HEK293 (cell line): Measurements from ENCODE around the gene ME3.

Experiments used
- FEZF1 ChIP-seq: fragments of 450-650 bp; formaldehyde crosslinking; IDR thresholded peaks from 2 replicates; pipeline ENCODE4 v1.5.1; 2016; ENCODE audit warnings: missing biosample characterization, missing genetic modification characterization
- GLIS1 ChIP-seq: fragments of 450-650 bp; formaldehyde crosslinking; IDR thresholded peaks from 2 replicates; pipeline ENCODE4 v1.5.1; 2016; ENCODE audit warnings: missing biosample characterization, missing genetic modification characterization
- KLF1 ChIP-seq: fragments of 450-650 bp; formaldehyde crosslinking; IDR thresholded peaks from 2 replicates; pipeline ENCODE4 v1.5.1; 2016; ENCODE audit warnings: missing biosample characterization, missing genetic modification characterization
- SCRT1 ChIP-seq: fragments of 450-650 bp; formaldehyde crosslinking; IDR thresholded peaks from 2 replicates; pipeline ENCODE4 v1.5.1; 2016; ENCODE audit warnings: missing biosample characterization, missing genetic modification characterization, borderline replicate concordance
- SP7 ChIP-seq: fragments of 450-650 bp; formaldehyde crosslinking; IDR thresholded peaks from 2 replicates; pipeline ENCODE4 v1.5.1; 2016; ENCODE audit warnings: missing biosample characterization, missing genetic modification characterization
- ZFP3 ChIP-seq: fragments of 450-650 bp; formaldehyde crosslinking; IDR thresholded peaks from 2 replicates; pipeline ENCODE4 v1.5.1; 2016; ENCODE audit warnings: low read depth, missing biosample characterization, missing genetic modification characterization
- ZFP37 ChIP-seq: fragments of 450-650 bp; formaldehyde crosslinking; IDR thresholded peaks from 2 replicates; pipeline ENCODE4 v1.5.1; 2016; ENCODE audit warnings: missing biosample characterization, missing genetic modification characterization
- ZNF10 ChIP-seq: fragments of 450-650 bp; formaldehyde crosslinking; IDR thresholded peaks from 2 replicates; pipeline ENCODE4 v1.5.1; 2017; ENCODE audit warnings: missing biosample characterization, missing genetic modification characterization
- ZNF133 ChIP-seq: fragments of 450-650 bp; formaldehyde crosslinking; IDR thresholded peaks from 2 replicates; pipeline ENCODE4 v1.5.1; 2016; ENCODE audit warnings: missing biosample characterization, missing genetic modification characterization
- ZNF140 ChIP-seq: fragments of 450-650 bp; formaldehyde crosslinking; IDR thresholded peaks from 2 replicates; pipeline ENCODE4 v1.5.1; 2016; ENCODE audit warnings: missing biosample characterization, missing genetic modification characterization
- ZNF157 ChIP-seq: fragments of 450-650 bp; formaldehyde crosslinking; IDR thresholded peaks from 2 replicates; pipeline ENCODE4 v1.5.1; 2016; ENCODE audit warnings: missing biosample characterization, missing genetic modification characterization
- ZNF24 ChIP-seq: fragments of 450-650 bp; formaldehyde crosslinking; IDR thresholded peaks from 2 replicates; pipeline ENCODE4 v1.5.1; 2016; ENCODE audit warnings: missing biosample characterization, missing genetic modification characterization
- ZNF248 ChIP-seq: fragments of 450-650 bp; formaldehyde crosslinking; IDR thresholded peaks from 2 replicates; pipeline ENCODE4 v1.5.1; 2017; ENCODE audit warnings: missing biosample characterization, missing genetic modification characterization
- ZNF274 ChIP-seq, 2 experiments: fragments of 200-500 bp in 1 of 2; fragments of 450-650 bp in 1 of 2; sonication (Bioruptor generic) in 1 of 2; formaldehyde crosslinking in 1 of 2; IDR thresholded peaks; 2 replicates each; pipeline versions ENCODE4 v1.5.1 to v1.6.1; 2014 to 2016; ENCODE audit warnings: borderline replicate concordance in 1 of 2, inconsistent platforms in 1 of 2, low read length in 1 of 2, missing biosample characterization in 1 of 2, missing genetic modification characterization in 1 of 2
- ZNF292 ChIP-seq: fragments of 450-650 bp; formaldehyde crosslinking; IDR thresholded peaks from 2 replicates; pipeline ENCODE4 v1.5.1; 2016; ENCODE audit warnings: low read depth, missing biosample characterization, missing genetic modification characterization, borderline replicate concordance
- ZNF366 ChIP-seq: fragments of 450-650 bp; formaldehyde crosslinking; conservative IDR thresholded peaks from 2 replicates; pipeline ENCODE4 v1.5.1; 2016; ENCODE audit warnings: missing biosample characterization, missing genetic modification characterization
- ZNF404 ChIP-seq: fragments of 450-650 bp; formaldehyde crosslinking; IDR thresholded peaks from 2 replicates; pipeline ENCODE4 v1.5.1; 2017; ENCODE audit warnings: missing biosample characterization, missing genetic modification characterization
- ZNF433 ChIP-seq: fragments of 450-650 bp; formaldehyde crosslinking; IDR thresholded peaks from 2 replicates; pipeline ENCODE4 v1.5.1; 2016; ENCODE audit warnings: missing biosample characterization, missing genetic modification characterization, low read depth
- ZNF501 ChIP-seq: fragments of 450-650 bp; formaldehyde crosslinking; IDR thresholded peaks from 2 replicates; pipeline ENCODE4 v1.5.1; 2016; ENCODE audit warnings: missing biosample characterization, missing genetic modification characterization
- ZNF560 ChIP-seq: fragments of 450-650 bp; formaldehyde crosslinking; IDR thresholded peaks from 2 replicates; pipeline ENCODE4 v1.5.1; 2017; ENCODE audit warnings: missing biosample characterization, missing genetic modification characterization, borderline replicate concordance
- ZNF561 ChIP-seq: fragments of 450-650 bp; IDR thresholded peaks from 2 replicates; pipeline ENCODE4 v1.5.1; 2018; ENCODE audit warnings: missing biosample characterization, missing genetic modification characterization, borderline replicate concordance
- ZNF600 ChIP-seq: fragments of 450-650 bp; formaldehyde crosslinking; IDR thresholded peaks from 2 replicates; pipeline ENCODE4 v1.5.1; 2016; ENCODE audit warnings: missing biosample characterization, missing genetic modification characterization
- ZNF629 ChIP-seq: fragments of 450-650 bp; formaldehyde crosslinking; IDR thresholded peaks from 2 replicates; pipeline ENCODE4 v1.5.1; 2017; ENCODE audit warnings: missing biosample characterization, missing genetic modification characterization
- ZNF677 ChIP-seq: fragments of 450-650 bp; IDR thresholded peaks from 2 replicates; pipeline ENCODE4 v1.5.0; 2018; ENCODE audit warnings: missing biosample characterization, mild to moderate bottlenecking, missing genetic modification characterization, moderate library complexity
- TF ChIP-seq, protein P1 (sequence below): fragments of 450-650 bp; formaldehyde crosslinking; IDR thresholded peaks from 2 replicates; pipeline ENCODE4 v1.5.1; 2016; ENCODE audit warnings: missing biosample characterization, missing genetic modification characterization
- TF ChIP-seq, protein P2 (sequence below): fragments of 450-650 bp; formaldehyde crosslinking; IDR thresholded peaks from 2 replicates; pipeline ENCODE4 v1.5.1; 2016; ENCODE audit warnings: missing biosample characterization, missing genetic modification characterization
- TF ChIP-seq, protein P3 (sequence below): fragments of 450-650 bp; formaldehyde crosslinking; IDR thresholded peaks from 2 replicates; pipeline ENCODE4 v1.5.1; 2016; ENCODE audit warnings: missing biosample characterization, missing genetic modification characterization
- TF ChIP-seq, protein P4 (sequence below): fragments of 450-650 bp; formaldehyde crosslinking; IDR thresholded peaks from 2 replicates; pipeline ENCODE4 v1.5.1; 2017; ENCODE audit warnings: missing biosample characterization, missing genetic modification characterization
- TF ChIP-seq, protein P5 (sequence below): fragments of 450-650 bp; formaldehyde crosslinking; IDR thresholded peaks from 2 replicates; pipeline ENCODE4 v1.5.1; 2017; ENCODE audit warnings: missing biosample characterization, missing genetic modification characterization
- TF ChIP-seq, protein P6 (sequence below): fragments of 450-650 bp; formaldehyde crosslinking; optimal IDR thresholded peaks from 2 replicates; pipeline ENCODE3; 2016; ENCODE audit warnings: missing biosample characterization, mild to moderate bottlenecking, missing genetic modification characterization
- TF ChIP-seq, protein P7 (sequence below): fragments of 450-650 bp; formaldehyde crosslinking; IDR thresholded peaks from 2 replicates; pipeline ENCODE4 v1.5.1; 2016; ENCODE audit warnings: missing biosample characterization, missing genetic modification characterization, low read depth

ME3 gene

DNA sequence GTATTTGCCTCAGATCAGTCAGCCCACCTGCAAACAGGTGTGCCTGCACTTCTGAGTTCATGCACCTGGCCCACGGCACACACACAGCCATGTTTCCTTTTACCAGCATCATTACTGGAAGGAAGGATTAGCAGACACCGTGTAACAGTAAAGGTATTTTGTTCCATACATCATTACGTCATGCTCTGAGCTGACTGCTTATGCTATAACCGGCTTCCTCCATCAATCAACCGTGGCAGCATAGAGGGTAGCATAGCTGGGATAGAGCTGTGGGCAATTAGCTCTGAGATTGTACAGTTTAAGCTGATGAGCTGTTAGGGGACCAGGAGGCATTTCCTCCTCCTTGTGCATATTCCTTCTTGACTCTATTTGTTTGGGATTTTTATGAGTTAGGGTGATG lies 102.4 kb downstream of the ME3 start (continued):
- TF ChIP-seq FEZF1 (tag by site-specific recombination) (peak; percentile 68), GLIS1 (tag by site-specific recombination) (peak; percentile 50), ZNF157 (tag by site-specific recombination) (no peak), ZFP3 (no peak), ZNF560 (tag by site-specific recombination) (no peak), ZNF10 (tag by site-specific recombination) (peak; percentile 53; the same call in 1 of the 2 replicates), ZNF404 (no peak), ZNF292 (tag by site-specific recombination) (no peak), ZFP37 (0 out of 2 replicates have a peak, but pooled peaks have one; percentile 25), ZNF366 (tag by site-specific recombination) (peak; percentile 93), ZNF248 (no peak), SP7 (tag by site-specific recombination) (peak; percentile 98), KLF1 (no peak), SCRT1 (tag by site-specific recombination) (peak; percentile 72; the same call in 1 of the 2 replicates), ZNF140 (no peak), ZNF433 (tag by site-specific recombination) (no peak), ZNF561 (tag by site-specific recombination) (no peak), ZNF133 (no peak), ZNF274 (IDR thresholded peaks at IDR 0.05; ENCODE audit: low read length) (no peak), ZNF274 (tag by site-specific recombination; IDR thresholded peaks at IDR 0.05; ENCODE audit: borderline replicate concordance) (no peak), ZNF677 (tag by site-specific recombination) (no peak), ZNF24 (tag by site-specific recombination) (peak; percentile 84), ZNF629 (tag by site-specific recombination) (peak; percentile 98), ZNF600 (tag by site-specific recombination) (peak; percentile 71; the same call in 1 of the 2 replicates), ZNF501 (peak; percentile 76; the same call in 1 of the 2 replicates)
- TF ChIP-seq, protein P1, sequence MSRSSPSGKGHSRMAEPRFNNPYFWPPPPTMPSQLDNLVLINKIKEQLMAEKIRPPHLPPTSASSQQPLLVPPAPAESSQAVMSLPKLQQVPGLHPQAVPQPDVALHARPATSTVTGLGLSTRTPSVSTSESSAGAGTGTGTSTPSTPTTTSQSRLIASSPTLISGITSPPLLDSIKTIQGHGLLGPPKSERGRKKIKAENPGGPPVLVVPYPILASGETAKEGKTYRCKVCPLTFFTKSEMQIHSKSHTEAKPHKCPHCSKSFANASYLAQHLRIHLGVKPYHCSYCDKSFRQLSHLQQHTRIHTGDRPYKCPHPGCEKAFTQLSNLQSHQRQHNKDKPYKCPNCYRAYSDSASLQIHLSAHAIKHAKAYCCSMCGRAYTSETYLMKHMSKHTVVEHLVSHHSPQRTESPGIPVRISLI (tag by site-specific recombination), result no peak
- TF ChIP-seq, protein P2, sequence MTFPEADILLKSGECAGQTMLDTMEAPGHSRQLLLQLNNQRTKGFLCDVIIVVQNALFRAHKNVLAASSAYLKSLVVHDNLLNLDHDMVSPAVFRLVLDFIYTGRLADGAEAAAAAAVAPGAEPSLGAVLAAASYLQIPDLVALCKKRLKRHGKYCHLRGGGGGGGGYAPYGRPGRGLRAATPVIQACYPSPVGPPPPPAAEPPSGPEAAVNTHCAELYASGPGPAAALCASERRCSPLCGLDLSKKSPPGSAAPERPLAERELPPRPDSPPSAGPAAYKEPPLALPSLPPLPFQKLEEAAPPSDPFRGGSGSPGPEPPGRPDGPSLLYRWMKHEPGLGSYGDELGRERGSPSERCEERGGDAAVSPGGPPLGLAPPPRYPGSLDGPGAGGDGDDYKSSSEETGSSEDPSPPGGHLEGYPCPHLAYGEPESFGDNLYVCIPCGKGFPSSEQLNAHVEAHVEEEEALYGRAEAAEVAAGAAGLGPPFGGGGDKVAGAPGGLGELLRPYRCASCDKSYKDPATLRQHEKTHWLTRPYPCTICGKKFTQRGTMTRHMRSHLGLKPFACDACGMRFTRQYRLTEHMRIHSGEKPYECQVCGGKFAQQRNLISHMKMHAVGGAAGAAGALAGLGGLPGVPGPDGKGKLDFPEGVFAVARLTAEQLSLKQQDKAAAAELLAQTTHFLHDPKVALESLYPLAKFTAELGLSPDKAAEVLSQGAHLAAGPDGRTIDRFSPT (tag by site-specific recombination), result peak; percentile 81
- TF ChIP-seq, protein P3, sequence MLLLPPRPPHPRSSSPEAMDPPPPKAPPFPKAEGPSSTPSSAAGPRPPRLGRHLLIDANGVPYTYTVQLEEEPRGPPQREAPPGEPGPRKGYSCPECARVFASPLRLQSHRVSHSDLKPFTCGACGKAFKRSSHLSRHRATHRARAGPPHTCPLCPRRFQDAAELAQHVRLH, result peak; percentile 73; the same call in 1 of the 2 replicates
- TF ChIP-seq, protein P4, sequence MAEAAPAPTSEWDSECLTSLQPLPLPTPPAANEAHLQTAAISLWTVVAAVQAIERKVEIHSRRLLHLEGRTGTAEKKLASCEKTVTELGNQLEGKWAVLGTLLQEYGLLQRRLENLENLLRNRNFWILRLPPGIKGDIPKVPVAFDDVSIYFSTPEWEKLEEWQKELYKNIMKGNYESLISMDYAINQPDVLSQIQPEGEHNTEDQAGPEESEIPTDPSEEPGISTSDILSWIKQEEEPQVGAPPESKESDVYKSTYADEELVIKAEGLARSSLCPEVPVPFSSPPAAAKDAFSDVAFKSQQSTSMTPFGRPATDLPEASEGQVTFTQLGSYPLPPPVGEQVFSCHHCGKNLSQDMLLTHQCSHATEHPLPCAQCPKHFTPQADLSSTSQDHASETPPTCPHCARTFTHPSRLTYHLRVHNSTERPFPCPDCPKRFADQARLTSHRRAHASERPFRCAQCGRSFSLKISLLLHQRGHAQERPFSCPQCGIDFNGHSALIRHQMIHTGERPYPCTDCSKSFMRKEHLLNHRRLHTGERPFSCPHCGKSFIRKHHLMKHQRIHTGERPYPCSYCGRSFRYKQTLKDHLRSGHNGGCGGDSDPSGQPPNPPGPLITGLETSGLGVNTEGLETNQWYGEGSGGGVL (tag by site-specific recombination), result peak; percentile 40; the same call in 1 of the 2 replicates
- TF ChIP-seq, protein P5, sequence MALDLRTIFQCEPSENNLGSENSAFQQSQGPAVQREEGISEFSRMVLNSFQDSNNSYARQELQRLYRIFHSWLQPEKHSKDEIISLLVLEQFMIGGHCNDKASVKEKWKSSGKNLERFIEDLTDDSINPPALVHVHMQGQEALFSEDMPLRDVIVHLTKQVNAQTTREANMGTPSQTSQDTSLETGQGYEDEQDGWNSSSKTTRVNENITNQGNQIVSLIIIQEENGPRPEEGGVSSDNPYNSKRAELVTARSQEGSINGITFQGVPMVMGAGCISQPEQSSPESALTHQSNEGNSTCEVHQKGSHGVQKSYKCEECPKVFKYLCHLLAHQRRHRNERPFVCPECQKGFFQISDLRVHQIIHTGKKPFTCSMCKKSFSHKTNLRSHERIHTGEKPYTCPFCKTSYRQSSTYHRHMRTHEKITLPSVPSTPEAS (tag by site-specific recombination), result 0 out of 2 replicates have a peak, but pooled peaks have one; percentile 10
- TF ChIP-seq, protein P6, sequence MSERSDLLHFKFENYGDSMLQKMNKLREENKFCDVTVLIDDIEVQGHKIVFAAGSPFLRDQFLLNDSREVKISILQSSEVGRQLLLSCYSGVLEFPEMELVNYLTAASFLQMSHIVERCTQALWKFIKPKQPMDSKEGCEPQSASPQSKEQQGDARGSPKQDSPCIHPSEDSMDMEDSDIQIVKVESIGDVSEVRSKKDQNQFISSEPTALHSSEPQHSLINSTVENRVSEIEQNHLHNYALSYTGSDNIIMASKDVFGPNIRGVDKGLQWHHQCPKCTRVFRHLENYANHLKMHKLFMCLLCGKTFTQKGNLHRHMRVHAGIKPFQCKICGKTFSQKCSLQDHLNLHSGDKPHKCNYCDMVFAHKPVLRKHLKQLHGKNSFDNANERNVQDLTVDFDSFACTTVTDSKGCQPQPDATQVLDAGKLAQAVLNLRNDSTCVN (tag by site-specific recombination), result no peak
- TF ChIP-seq, protein P7, sequence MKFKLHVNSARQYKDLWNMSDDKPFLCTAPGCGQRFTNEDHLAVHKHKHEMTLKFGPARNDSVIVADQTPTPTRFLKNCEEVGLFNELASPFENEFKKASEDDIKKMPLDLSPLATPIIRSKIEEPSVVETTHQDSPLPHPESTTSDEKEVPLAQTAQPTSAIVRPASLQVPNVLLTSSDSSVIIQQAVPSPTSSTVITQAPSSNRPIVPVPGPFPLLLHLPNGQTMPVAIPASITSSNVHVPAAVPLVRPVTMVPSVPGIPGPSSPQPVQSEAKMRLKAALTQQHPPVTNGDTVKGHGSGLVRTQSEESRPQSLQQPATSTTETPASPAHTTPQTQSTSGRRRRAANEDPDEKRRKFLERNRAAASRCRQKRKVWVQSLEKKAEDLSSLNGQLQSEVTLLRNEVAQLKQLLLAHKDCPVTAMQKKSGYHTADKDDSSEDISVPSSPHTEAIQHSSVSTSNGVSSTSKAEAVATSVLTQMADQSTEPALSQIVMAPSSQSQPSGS, result peak; percentile 97
